ENCODE data around the gene OMP.

DNA sequence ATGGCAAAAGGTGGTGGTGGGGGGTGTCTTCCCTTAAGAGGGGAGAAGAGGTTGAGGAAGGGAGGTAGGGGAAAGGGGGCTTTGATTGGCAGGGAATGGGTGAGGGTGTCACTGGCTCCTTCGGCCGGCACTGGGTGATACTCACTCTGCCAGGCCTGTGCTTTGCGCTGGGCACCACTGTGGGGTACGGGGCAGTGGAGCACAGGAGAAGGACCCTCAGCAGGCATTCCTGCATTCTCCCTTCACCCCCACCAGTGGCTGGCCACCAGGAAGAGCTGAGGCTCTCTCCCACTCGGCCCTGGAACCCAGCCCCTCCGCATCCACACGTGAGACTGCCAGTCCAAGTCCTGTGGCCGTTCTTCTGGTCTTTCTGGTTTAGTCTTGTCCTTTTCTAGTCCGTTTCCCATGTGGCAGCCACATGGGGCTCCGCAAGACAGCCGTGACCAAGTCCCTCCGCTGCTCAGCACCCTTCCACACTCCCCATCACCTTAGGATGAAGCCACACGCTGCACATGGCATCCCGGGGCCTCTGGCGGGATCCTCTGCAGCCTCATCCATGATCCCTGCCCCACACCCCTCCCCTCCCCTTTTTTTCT is 27.9 kb upstream of the OMP start:
- TF ChIP-seq, protein P1, sequence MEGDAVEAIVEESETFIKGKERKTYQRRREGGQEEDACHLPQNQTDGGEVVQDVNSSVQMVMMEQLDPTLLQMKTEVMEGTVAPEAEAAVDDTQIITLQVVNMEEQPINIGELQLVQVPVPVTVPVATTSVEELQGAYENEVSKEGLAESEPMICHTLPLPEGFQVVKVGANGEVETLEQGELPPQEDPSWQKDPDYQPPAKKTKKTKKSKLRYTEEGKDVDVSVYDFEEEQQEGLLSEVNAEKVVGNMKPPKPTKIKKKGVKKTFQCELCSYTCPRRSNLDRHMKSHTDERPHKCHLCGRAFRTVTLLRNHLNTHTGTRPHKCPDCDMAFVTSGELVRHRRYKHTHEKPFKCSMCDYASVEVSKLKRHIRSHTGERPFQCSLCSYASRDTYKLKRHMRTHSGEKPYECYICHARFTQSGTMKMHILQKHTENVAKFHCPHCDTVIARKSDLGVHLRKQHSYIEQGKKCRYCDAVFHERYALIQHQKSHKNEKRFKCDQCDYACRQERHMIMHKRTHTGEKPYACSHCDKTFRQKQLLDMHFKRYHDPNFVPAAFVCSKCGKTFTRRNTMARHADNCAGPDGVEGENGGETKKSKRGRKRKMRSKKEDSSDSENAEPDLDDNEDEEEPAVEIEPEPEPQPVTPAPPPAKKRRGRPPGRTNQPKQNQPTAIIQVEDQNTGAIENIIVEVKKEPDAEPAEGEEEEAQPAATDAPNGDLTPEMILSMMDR (IDR thresholded peaks at IDR 0.05; ENCODE audit: poor library complexity): no peak
- TF ChIP-seq EZH2 (IDR thresholded peaks at IDR 0.05; ENCODE audit: borderline replicate concordance) (no peak), EZH2phosphoT487 (IDR thresholded peaks at IDR 0.05; ENCODE audit: low read depth, severe bottlenecking, unreplicated experiment) (no peak)
